NCI-H1417 (cell line): ENCODE results near the gene ARHGAP8.
"Not testable (repeated sequence)": the region's sequence is repeated elsewhere in the genome, so short reads cannot be mapped to it uniquely, and the experiment has no call there.

ENCODE experiments used
- DNase-seq, 3 experiments: peaks; one replicate each; lab custom pipeline; 2025; lab: John Stamatoyannopoulos, UW

Gene ARHGAP8

DNA sequence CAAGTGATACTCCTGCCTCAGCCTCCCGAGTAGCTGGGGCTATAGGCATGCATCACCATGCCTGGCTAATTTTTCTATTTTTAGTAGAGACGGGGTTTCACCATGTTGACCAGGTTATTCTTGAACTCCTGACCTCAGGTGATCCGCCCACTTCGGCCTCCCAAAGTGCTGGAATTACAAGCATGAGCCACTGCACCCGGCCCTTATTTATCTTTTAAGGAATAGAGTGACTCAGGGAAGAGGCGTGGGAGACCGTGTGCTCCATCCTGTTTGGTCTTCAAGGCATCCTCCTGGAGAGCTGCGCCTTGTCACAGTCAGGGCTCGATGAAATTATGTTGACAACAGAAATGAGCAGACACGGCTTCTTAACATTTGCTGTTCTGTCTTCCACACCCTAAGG, 12.7 kb upstream of the ARHGAP8 start:
- DNase-seq: not testable (repeated sequence)

DNA sequence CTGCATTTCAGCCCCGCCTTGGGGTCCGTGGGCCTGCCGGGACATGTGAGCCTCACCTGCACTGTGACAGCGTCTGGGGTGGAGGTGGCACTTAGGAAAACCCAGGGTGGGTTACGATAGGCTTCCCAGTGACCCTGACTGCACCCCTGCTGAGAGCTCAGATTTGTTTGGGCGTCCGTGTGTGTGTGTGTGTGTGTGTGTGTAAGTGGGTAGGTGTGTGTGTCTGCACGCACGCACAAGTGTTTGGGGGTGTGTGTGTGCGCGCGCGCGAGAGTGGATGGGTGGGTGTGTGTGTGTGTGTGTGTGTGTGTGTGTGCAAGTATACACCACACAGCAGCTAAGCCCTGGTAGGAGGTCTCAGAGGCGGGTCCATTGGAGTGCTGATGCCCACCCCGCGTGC, 12.1 kb upstream of the ARHGAP8 start:
- DNase-seq: no peak

DNA sequence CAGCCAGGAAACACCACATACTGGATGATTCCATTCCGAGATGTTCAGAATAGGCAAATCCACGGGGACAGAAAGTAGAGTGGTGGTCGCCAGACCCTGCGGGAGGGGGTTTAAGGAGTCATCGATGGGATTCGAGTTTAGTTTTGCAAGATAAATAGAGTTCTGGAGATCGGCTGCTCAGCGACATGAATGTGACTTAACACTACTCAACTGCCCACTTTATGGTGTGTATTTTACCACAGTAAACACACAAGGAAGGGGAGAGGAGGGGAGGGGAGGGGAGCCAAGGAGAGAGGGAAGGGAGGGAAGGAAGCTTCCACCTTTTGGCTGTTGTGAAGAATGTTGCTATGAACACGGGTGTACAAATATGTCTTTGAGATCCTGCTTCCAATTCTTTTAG, 10.4 kb upstream of the ARHGAP8 start:
- no peak for DNase-seq

DNA sequence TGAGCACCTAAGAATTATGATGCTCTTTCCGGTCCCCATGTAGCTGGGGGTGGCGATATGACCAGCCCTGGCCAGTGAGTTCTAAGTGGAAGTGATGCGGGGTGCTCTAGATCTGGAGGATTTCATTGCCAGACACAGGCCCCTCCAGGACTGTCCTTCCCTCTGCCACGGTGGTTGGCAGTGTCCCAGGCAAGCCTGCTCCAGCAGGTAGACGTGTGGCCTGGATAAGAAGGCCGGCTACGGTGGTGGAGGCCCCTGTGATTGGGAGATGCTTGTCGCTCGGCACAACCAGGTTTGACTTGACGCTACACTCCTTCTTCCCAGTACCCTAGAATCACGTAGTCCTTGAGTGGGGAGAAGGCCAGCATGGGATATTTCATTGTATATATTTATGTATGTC, 9.1 kb upstream of the ARHGAP8 start:
- no peak for DNase-seq

DNA sequence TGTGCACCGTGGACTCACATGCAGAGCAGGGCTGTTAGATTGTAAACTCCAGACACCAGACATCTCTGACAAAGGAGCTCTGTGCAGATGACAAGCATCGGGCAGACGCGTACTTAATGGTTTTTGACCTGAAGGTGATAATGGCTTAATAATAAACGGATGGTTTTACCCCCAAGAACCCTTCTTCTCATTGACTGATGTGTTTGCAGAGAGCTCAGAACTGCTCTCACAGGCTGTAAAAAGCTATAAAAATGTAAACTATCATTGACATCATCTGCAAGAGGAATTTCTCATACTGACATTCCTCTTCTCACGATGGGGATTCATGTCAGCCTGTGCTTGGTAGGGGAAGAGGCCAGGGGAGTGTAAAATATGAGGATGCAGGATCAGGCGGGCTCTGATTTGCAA, 8.6 kb upstream of the ARHGAP8 start:
- DNase-seq: peak in 1 of 3 experiments; percentile 5

DNA sequence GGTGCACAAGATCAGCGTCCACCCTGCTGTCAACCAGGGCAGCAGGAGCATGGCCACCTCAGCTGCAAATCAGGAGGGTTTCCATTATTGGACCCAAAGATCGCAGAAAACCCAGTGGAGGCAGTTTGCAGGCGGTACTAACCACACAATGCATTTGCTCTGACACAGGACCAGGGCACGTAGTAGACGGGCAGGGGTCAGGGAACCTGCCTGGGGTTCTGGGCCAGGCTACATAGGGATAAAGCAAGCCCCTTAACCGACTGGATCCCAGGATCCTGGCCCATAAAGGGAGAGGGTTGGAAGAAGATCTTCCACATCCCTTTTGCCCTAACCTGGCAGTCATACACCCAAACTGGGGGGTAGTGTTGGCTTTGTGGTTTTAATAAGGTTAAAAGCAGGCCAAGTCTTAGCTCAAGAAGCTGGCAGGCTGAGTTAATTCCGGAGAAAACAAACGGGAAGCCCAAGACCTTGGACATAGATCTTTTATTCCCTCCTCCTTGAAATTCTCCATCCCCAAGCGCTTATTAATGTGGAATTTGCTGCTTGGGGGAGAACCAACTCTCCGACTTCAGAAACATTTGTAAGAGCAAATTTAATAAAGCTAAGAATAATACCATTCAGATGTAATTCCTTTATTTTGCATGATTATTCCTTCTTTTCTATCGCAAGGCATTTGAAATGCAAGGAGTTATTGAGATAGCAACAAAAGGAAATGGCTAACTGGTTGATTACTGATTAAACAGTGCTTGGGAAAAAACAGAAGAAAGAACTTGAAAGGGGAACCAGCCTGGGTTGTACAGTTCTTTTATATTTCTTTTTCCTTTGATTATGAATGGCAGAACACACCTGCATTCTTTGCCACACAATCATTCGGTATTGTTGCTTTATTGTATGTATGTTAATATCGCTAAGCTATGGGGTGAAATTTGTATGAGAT, 6.3 kb upstream of the ARHGAP8 start:
- DNase-seq: no peak

DNA sequence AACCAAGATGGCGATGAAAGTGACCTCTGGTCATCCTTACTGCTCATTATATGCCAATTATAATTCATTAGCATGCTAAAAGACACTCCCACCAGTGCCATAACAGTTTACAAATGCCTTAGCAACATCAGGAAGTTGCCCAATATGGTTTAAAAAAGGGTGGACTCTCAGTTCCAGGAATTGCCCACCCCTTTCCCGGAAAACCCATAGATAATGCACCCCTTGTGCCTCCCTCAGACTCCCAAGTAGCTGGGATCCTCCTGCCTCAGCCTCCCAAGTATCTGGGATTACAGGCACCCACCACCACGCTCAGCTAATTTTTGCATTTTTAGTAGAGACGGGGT, 4.6 kb upstream of the ARHGAP8 start:
- DNase-seq: not testable (repeated sequence)

DNA sequence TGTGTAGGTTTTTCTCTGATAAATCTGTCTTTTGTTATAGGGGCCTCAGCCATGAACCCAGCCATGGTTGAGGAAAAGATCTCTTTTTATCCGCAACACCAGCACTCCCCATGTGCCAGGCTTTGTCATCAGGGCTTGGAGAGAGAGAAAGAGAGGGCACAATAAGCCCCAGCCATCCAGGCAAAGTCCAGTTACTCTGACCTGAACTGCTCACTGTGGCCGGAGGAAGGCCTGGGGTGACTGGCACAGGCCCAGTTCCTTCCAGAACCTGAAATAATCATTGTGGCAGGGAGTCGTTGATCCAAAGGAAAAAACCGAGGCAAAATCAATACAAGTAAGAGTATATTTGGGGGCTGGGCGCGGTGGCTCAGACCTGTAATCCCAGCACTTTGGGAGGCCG, 3.9 kb upstream of the ARHGAP8 start:
- no peak for DNase-seq

DNA sequence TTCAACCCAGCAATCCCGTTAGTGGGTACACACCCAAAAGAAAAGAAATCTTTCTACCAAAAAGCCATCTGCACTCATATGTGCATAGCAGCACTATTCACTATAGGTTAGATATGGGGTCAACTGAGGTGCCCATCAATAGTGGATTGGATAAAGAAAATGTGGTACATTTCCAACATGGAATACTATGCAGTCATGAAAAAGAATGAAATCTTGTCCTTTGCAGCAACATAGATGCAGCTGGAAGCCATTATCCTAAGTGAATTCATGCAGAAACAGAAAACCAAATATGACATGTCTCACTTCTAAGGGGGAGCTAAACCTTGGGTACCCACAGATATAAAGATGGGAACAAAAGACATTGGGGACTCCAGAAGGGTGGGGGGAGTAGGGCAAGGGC, 1.9 kb upstream of the ARHGAP8 start:
- DNase-seq: no peak

DNA sequence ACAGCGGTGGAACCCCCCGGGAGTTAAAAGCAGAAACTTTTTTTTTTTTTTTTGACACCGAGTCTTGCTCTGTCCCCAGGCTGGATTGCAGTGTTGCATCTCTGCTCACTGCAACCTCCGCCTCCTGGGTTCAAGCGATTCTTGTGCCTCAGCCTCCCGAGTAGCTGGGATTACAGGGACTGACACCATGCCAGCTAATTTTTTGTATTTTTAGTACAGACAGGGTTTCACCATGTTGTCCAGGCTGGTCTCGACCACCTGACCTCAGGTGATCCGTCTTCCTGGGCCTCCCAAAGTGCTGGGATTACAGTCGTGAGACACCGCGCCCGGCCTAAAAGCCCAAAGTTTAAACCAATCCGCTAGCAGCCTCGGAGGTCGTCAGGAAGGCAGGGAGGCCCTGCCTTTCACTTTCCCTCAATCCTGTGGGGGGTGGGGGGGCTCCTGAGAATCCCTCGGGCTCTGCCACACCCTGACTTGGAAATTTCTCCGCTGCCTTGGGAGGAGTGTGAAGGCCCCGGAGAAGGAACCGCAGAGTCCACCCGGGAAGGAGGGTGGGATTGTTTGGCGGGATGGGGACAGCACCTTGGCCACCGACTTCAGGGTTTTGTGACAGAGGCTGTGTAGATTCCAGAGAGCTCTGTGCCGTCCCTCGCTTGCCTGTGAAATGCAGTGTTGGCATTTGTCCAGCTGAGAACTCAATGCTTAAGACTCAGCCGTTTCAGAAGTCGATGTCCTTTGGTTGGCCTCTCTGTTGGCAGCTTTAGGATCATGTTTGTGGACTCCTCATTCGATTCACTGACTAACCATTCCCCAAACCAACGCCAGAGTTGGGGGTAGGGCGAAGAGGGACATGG, 1.0 kb downstream of the ARHGAP8 start:
- DNase-seq: no peak

DNA sequence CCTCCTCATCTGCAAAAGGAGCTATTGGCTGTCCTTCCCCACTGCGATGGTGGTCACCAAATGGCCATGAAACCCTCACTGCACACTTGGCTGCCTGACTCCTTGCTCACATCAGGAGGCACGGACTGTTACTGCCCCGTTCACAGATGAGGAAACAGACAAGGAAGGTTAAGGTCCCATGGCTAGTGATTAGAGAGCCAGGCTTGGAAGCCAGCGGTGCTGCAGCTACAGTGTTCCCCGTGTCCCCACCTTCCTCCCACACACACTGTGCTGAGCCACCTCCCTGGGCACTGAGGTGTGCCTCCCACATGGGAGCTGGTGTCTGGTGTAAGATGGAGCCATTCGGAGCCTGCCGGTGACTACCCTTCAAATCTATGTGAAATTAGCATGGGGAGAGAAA, 2.6 kb downstream of the ARHGAP8 start:
- no peak for DNase-seq

DNA sequence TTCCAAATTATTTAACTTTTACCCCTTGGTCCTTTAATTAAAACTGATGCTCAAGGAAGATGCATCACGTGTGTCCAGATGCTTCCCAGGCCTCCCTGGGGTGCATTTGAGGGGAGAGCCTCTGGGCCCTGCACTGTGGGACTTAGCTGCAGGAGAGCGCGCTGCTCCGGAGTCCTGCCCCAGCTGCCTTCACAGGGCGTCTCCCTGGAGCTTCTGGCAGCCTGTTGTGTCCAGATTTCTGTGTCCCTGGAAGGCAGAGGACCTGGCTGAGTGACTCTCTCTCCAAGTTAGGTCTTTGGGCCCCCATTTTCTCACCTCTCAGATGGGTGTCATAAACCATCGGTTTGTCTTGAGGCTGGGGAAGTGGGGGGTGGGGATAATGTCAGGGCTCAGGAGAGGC, 3.0 kb downstream of the ARHGAP8 start:
- no peak for DNase-seq

DNA sequence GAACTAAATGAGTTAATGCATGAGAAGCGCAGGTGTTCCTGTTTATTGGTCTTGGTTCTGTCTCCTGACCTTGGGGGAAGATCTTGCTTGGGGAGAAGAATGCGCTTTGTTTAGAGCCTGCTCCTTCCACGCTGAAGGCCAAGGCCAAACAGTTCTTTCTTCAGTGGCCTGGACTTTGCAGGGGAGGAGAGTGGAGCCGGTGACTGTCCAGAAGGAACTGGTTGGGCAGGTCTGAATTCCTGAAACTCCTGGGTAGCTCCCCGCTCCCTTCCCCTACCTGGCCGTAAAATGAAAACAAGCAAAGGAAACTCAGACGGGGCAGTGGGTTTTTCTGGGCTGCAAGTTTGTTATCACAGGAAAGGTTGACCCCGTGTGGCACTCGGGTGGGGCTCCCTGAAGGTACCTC, 3.6 kb downstream of the ARHGAP8 start:
- DNase-seq: peak in 1 of 3 experiments; percentile 1

DNA sequence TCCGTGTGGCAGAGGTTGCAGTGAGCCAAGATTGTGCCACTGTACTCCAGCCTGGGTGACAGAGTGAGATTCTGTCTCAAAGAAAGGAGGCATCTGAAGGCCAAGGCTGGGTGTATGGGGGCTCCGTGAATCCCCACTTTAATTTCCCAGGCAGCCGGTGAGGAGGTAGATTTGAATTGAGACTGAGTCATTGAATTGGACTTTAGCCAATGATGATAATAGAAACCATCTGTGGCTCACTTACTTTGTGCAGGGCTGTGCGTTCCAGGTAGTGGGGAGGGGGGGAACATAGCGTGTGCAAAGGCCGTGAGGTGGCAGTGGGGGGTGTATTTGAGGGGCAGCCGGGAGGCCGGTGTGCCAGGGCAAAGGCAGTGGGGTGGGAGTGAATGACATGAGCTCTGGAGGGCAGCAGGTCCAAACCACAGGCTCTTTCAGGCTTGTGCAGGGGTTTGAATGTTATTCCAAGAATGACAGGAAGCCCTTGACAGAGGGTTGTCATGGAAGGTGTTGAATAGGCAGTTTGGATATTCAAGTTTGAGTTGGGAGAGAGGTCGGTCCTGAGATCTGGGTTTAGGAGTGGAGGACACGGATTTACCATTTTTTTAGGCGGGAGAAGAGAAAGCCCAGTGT, 6.1 kb downstream of the ARHGAP8 start:
- no peak for DNase-seq

DNA sequence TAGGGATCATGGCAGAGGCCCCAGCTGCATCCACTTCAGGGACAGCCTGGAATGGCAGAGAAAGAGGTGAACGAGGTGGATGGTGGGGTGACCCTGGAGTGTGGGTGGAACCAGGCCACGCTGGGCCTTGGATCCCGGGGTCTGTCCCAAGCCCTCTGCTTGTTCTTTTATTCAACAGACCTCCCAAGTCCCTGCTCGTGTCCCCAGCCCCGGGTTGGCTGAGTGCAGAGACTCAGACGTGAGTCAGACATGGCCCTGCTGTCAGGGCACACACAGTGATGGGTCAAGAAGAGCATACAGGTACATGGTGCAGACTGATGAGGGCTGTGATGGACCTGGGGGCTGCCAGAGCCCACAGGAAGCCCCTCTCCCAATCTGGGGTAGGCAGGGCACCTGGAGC, 6.6 kb downstream of the ARHGAP8 start:
- DNase-seq: no peak

DNA sequence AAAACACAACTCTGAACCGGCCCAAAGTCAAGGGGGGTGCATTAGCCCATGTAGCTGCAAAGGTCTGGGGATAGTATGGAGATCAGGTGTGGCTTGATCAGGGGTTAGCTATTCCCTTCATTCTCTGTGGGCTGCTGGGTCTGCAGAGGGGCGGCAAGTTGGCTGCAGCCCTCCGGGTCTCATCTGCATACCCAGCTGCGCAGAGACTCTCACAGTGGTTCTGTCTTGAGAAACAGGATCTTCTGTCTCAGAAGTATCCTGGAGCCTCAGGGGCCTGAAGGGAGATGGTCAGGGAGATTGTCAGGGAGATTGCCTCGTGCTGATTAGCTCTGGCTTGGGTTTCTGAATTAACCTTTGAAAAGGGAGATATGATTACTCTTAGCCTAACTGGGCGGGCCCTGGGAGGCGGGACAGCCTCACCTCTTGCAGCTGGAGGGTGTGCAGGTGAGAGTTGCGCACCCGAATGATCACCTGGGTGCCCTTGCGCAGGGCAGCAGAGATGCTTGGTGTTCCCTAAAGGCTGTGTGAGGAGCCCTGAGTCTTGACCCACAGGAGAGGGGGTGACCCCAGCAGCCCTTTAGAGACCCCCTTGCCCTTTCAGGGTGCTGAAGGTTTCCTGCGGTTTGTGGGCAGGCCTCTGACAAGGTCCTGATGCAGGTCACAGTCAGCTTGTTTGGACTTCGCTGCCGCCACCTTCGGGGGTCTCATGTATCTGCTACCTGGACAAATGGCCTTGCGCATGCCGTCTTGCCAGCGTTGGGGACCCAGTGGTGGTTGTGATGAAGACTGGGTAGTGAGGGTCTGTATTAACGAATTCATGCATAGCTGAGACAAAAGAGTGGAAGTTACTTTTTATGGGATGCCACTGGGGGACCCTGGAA, 7.3 kb downstream of the ARHGAP8 start:
- DNase-seq: no peak

DNA sequence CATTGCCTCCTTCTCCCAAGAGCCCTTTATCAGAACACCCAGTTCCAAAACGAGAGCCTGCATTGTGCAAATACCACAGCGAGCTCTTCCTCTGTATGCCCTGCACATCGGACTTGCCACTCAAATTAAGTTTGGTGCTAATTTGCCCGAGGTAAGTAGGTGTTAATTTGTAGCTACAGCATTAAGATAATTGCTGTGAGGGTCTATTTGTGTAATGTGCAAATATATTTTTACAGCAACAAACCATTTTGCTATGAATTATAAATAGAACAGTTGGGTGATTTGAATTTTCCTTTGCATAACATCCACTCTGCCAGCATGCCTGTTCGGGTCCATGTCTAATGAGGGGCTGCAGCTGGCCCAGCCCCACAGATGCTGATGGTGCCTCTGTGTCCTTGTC, 8.1 kb downstream of the ARHGAP8 start:
- peak in 1 of 3 experiments; percentile 17 for DNase-seq

DNA sequence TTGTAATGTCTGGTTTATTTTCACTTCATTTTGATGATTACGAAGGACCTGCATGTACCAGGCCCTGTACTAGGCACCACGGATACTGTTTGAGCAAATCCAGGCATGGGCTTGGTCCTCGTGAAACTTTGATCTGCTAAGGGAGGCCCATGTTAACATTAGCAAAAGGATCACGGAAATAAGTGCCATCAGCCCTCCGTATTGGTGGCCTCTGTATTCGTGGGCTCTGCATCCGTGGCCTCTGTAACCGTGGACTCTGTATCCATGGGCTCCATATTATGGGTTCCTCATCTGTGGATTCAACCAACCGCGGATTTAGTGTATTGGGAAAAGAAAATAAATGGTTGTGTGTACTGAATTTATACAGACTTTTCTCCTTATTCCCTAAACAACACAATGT, 8.7 kb downstream of the ARHGAP8 start:
- no peak for DNase-seq

DNA sequence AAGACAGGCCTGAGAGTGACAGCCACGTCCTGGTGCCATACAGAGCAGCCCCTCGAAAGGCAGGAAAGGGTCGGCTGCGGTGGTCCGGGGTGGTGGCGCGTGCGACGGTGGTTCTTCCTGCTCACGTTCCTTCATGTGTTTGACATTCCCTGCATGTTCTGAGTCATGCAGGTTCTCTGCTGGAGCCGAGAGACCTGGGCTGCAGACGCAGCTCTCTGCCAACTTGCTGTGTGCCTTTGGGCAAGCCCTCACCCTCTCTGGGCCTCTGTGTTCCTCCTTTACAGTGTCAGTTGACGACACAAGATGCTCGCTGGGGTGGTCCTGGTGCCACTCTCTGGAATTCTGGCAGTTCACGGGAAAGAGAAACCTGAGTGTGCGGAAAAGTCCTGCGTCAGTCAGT, 12.0 kb downstream of the ARHGAP8 start:
- no peak for DNase-seq

DNA sequence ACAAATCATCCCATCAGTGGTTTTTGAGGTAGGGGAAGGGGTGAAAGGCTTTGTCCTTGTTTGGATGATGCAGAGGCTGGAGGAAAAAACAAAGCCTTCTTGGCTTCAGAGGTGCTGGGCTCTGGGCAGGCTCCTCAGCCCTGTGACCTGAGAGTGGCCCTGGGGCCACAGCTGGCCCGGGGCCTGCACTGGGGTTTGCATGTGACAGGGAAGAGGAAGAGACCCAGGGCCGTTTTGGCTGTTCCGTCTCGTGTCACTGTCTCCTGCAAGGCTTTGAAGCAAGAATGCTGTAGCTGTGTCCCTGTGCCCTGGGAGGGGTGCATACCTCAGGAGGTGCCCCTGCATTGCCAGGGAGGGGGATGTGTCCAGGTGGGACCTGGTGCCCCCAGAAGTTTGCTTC, 12.6 kb downstream of the ARHGAP8 start:
- DNase-seq: no peak

DNA sequence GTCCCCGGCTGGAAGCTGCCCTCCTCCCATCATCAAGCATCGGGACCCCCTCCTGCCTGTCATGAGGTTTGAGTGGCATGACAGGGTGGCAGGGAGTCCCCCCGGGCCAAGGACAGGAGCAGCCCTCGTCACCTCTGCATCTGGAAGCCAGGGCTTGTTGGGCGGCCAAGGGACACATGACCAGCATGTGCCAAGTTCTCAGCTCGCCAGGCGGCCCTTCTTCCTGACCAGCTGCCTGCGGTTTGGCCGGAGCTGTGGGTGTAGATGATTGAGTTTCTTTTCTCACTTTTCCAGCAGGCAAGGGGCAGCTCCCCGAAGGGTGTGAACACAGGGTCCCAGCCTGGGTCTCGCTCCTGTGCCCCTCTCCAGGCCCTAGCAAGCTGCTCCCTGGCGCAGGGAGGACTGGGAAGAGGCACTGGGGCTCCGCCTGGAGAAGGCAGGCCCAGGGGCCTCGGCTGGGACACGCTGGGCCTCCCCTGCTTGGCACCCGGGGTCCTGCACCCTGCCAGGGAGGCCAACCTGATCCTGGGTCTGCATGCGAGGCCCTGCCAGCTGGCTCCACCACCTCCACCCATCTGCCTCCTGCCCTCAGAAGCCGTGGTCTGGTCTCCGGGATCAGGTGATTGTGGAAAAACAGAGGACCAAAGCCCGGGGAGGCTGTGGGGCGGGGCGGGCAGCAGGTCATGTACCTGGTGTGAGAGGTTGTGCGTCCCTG, 13.4 kb downstream of the ARHGAP8 start:
- DNase-seq: no peak
